GM08714 (cell line): Measurements from ENCODE around the gene STAU1.
"Not testable (repeated sequence)": the region's sequence is repeated elsewhere in the genome, so short reads cannot be mapped to it uniquely, and the experiment has no call there.

ENCODE experiments used
- H3K4me3 ChIP-seq: fragments of 200-500 bp; sonication (Bioruptor generic); 2 replicates; pipeline ENCODE4 v1.5.1; 2014; ENCODE audit warnings: mild to moderate bottlenecking, low read length, inconsistent platforms
- ZNF274 ChIP-seq: IDR thresholded peaks from 2 replicates; pipeline ENCODE4 v1.6.1; 2012; ENCODE audit warnings: mild to moderate bottlenecking, low read depth, low read length

Gene STAU1

GRCh38 chr20:49099011-49099410 lies 89.1 kb downstream of the STAU1 start:
- H3K4me3 ChIP-seq, result no peak overlapping the region
- no peak for TF ChIP-seq ZNF274

GRCh38 chr20:49098136-49098535 lies 90.0 kb downstream of the STAU1 start:
- no peak overlapping the region for H3K4me3 ChIP-seq
- TF ChIP-seq ZNF274, result no peak

GRCh38 chr20:49097159-49097558 lies 91.0 kb downstream of the STAU1 start:
- no peak for TF ChIP-seq ZNF274
- H3K4me3 ChIP-seq, result no peak overlapping the region

GRCh38 chr20:49096203-49096730 lies 91.9 kb downstream of the STAU1 start:
- H3K4me3 ChIP-seq, result no peak overlapping the region
- TF ChIP-seq ZNF274, result no peak

GRCh38 chr20:49091762-49092161 lies 96.4 kb downstream of the STAU1 start:
- H3K4me3 ChIP-seq, result no peak overlapping the region
- TF ChIP-seq ZNF274, result no peak

GRCh38 chr20:49091104-49091503 lies 97.0 kb downstream of the STAU1 start:
- TF ChIP-seq ZNF274, result no peak
- H3K4me3 ChIP-seq, result no peak overlapping the region

GRCh38 chr20:49082295-49082694 lies 105.8 kb downstream of the STAU1 start:
- not testable (repeated sequence) for H3K4me3 ChIP-seq

- H3K4me3 ChIP-seq, result no peak overlapping the region
- TF ChIP-seq ZNF274, result no peak
These were observed 109.8 kb downstream of the STAU1 start for GRCh38 chr20:49078310-49078709.

- TF ChIP-seq ZNF274, result no peak
- H3K4me3 ChIP-seq, result no peak overlapping the region
These were observed 113.6 kb downstream of the STAU1 start for GRCh38 chr20:49074521-49074920.
